NCI-H446 treated with DMSO at 0.1 percent for 48 hours (cell line): ENCODE data around the gene KCND3.
A peak's percentile ranks its signal among the peaks of the same experiment; 100 is the strongest.

Experiments used
- DNase-seq: peaks from one replicate; lab custom pipeline; 2025; lab: John Stamatoyannopoulos, UW

Gene KCND3

GRCh38 chr1:111988743-111989453 lies 570 bp downstream of the KCND3 start:
- DNase-seq = no peak

- no peak for DNase-seq
These were observed 1.1 kb downstream of the KCND3 start for GRCh38 chr1:111988377-111988742.

GRCh38 chr1:111987502-111987901 lies 2.0 kb downstream of the KCND3 start:
- DNase-seq = no peak

- DNase-seq = no peak
These were observed 6.0 kb downstream of the KCND3 start for GRCh38 chr1:111983500-111983899.

- no peak for DNase-seq
These were observed 7.0 kb downstream of the KCND3 start for GRCh38 chr1:111982428-111982827.

- no peak for DNase-seq
These were observed 7.6 kb downstream of the KCND3 start for GRCh38 chr1:111981871-111982270.

GRCh38 chr1:111981090-111981489 lies 8.4 kb downstream of the KCND3 start:
- DNase-seq = no peak

- DNase-seq = no peak
These were observed 8.8 kb downstream of the KCND3 start for GRCh38 chr1:111980686-111981085.

GRCh38 chr1:111978695-111979094 lies 10.8 kb downstream of the KCND3 start:
- DNase-seq = no peak

GRCh38 chr1:111977378-111977777 lies 12.1 kb downstream of the KCND3 start:
- DNase-seq = no peak

- DNase-seq = no peak
These were observed 12.6 kb downstream of the KCND3 start for GRCh38 chr1:111976842-111977241.

GRCh38 chr1:111976332-111976731 lies 13.1 kb downstream of the KCND3 start:
- no peak for DNase-seq

GRCh38 chr1:111973150-111973790 lies 16.2 kb downstream of the KCND3 start:
- no peak for DNase-seq

GRCh38 chr1:111971396-111971795 lies 18.1 kb downstream of the KCND3 start:
- DNase-seq = no peak

GRCh38 chr1:111968511-111968910 lies 21.0 kb downstream of the KCND3 start:
- no peak for DNase-seq

GRCh38 chr1:111967886-111968285 lies 21.6 kb downstream of the KCND3 start:
- DNase-seq = no peak

GRCh38 chr1:111967067-111967690 lies 22.3 kb downstream of the KCND3 start:
- no peak for DNase-seq

GRCh38 chr1:111965781-111966443 lies 23.6 kb downstream of the KCND3 start:
- DNase-seq = no peak

- DNase-seq = peak; percentile 59
These were observed 25.3 kb downstream of the KCND3 start for GRCh38 chr1:111963985-111964738.

GRCh38 chr1:111961773-111962565 lies 27.5 kb downstream of the KCND3 start:
- DNase-seq = peak; percentile 90

GRCh38 chr1:111961016-111961415 lies 28.5 kb downstream of the KCND3 start:
- DNase-seq = no peak
